HEK293 (cell line): ENCODE data around the gene ANO6.

Experiments
- CTCF ChIA-PET: fragments of 350-600 bp; formaldehyde crosslinking; extraction: SDS; loops from one replicate; lab custom pipeline; 2021; ENCODE audit warnings: antibody characterized with exemption; lab: Yijun Ruan, JAX
- POLR2A ChIA-PET: fragments of 300-600 bp; formaldehyde crosslinking; extraction: SDS; loops from one replicate; lab custom pipeline; 2020; ENCODE audit warnings: antibody characterized with exemption, inconsistent platforms; lab: Yijun Ruan, JAX
- H3K27ac ChIP-seq: fragments of 200-500 bp; sonication (Bioruptor generic); 2 replicates; pipeline ENCODE4 v1.5.1; 2014; ENCODE audit warnings: low read depth, low read length, control low read depth, inconsistent platforms; ENCODE audit errors: extremely low read depth
- H3K36me3 ChIP-seq, 2 experiments: fragments of 200-500 bp in 1 of 2; sonication (Bioruptor generic) in 1 of 2; 1 replicate in 1 of 2; 2 replicates in 1 of 2; pipeline ENCODE4 v1.5.1; 2014 to 2017; ENCODE audit warnings: inconsistent platforms in 2 of 2, low read length in 2 of 2; ENCODE audit not compliant: control insufficient read depth in 2 of 2, insufficient read depth in 1 of 2
- H3K4me1 ChIP-seq: fragments of 200-500 bp; sonication (Bioruptor generic); 2 replicates; pipeline ENCODE4 v1.5.1; 2014; ENCODE audit warnings: mild to moderate bottlenecking, low read length, inconsistent platforms; ENCODE audit not compliant: control insufficient read depth, insufficient read depth
- H3K4me3 ChIP-seq: 2 replicates; pipeline ENCODE4 v1.5.1; 2011; ENCODE audit warnings: low read depth, mild to moderate bottlenecking, control low read depth, low read length, moderate library complexity
- H3K9me3 ChIP-seq: fragments of 200-500 bp; sonication (Bioruptor generic); 2 replicates; pipeline ENCODE4 v1.5.1; 2014; ENCODE audit warnings: low read depth, low read length, inconsistent platforms; ENCODE audit not compliant: control insufficient read depth, insufficient read depth
- GLI4 ChIP-seq: fragments of 450-650 bp; formaldehyde crosslinking; IDR thresholded peaks from 2 replicates; pipeline ENCODE4 v1.5.1; 2016; ENCODE audit warnings: missing biosample characterization, missing genetic modification characterization
- KLF7 ChIP-seq: fragments of 450-650 bp; formaldehyde crosslinking; IDR thresholded peaks from 2 replicates; pipeline ENCODE4 v1.5.1; 2016; ENCODE audit warnings: missing biosample characterization, missing genetic modification characterization, borderline replicate concordance
- MZF1 ChIP-seq: fragments of 450-650 bp; formaldehyde crosslinking; IDR thresholded peaks from 2 replicates; pipeline ENCODE4 v1.5.1; 2017; ENCODE audit warnings: missing biosample characterization, missing genetic modification characterization, borderline replicate concordance
- RBAK ChIP-seq: fragments of 450-650 bp; formaldehyde crosslinking; IDR thresholded peaks from 2 replicates; pipeline ENCODE4 v1.5.1; 2016; ENCODE audit warnings: missing biosample characterization, missing genetic modification characterization
- ZBTB1 ChIP-seq: fragments of 450-650 bp; formaldehyde crosslinking; IDR thresholded peaks from 2 replicates; pipeline ENCODE4 v1.5.1; 2016; ENCODE audit warnings: missing biosample characterization, missing genetic modification characterization
- ZFHX2 ChIP-seq: fragments of 450-650 bp; formaldehyde crosslinking; conservative IDR thresholded peaks from 2 replicates; pipeline ENCODE4 v1.5.1; 2016; ENCODE audit warnings: missing biosample characterization, missing genetic modification characterization
- ZNF133 ChIP-seq: fragments of 450-650 bp; formaldehyde crosslinking; IDR thresholded peaks from 2 replicates; pipeline ENCODE4 v1.5.1; 2016; ENCODE audit warnings: missing biosample characterization, missing genetic modification characterization
- ZNF157 ChIP-seq: fragments of 450-650 bp; formaldehyde crosslinking; IDR thresholded peaks from 2 replicates; pipeline ENCODE4 v1.5.1; 2016; ENCODE audit warnings: missing biosample characterization, missing genetic modification characterization
- ZNF311 ChIP-seq: fragments of 450-650 bp; formaldehyde crosslinking; IDR thresholded peaks from 2 replicates; pipeline ENCODE4 v1.5.1; 2017; ENCODE audit warnings: missing biosample characterization, missing genetic modification characterization, borderline replicate concordance
- ZNF423 ChIP-seq: fragments of 450-650 bp; formaldehyde crosslinking; IDR thresholded peaks from 2 replicates; pipeline ENCODE4 v1.5.1; 2016; ENCODE audit warnings: missing biosample characterization, missing genetic modification characterization
- ZNF514 ChIP-seq: fragments of 450-650 bp; formaldehyde crosslinking; IDR thresholded peaks from 2 replicates; pipeline ENCODE4 v1.5.1; 2016; ENCODE audit warnings: missing biosample characterization, missing genetic modification characterization
- ZNF549 ChIP-seq: fragments of 450-650 bp; IDR thresholded peaks from 2 replicates; pipeline ENCODE4 v1.5.1; 2018; ENCODE audit warnings: missing biosample characterization, missing genetic modification characterization, mild to moderate bottlenecking, inconsistent platforms, moderate library complexity
- ZNF600 ChIP-seq: fragments of 450-650 bp; formaldehyde crosslinking; IDR thresholded peaks from 2 replicates; pipeline ENCODE4 v1.5.1; 2016; ENCODE audit warnings: missing biosample characterization, missing genetic modification characterization
- ZNF621 ChIP-seq: fragments of 450-650 bp; formaldehyde crosslinking; IDR thresholded peaks from 2 replicates; pipeline ENCODE4 v1.5.1; 2017; ENCODE audit warnings: missing biosample characterization, missing genetic modification characterization
- ZNF707 ChIP-seq: fragments of 450-650 bp; formaldehyde crosslinking; IDR thresholded peaks from 2 replicates; pipeline ENCODE4 v1.5.1; 2016; ENCODE audit warnings: missing biosample characterization, missing genetic modification characterization
- ZNF747 ChIP-seq: fragments of 450-650 bp; formaldehyde crosslinking; IDR thresholded peaks from 2 replicates; pipeline ENCODE4 v1.5.1; 2016; ENCODE audit warnings: missing biosample characterization, missing genetic modification characterization
- ZNF791 ChIP-seq: fragments of 450-650 bp; formaldehyde crosslinking; IDR thresholded peaks from 2 replicates; pipeline ENCODE4 v1.5.1; 2016; ENCODE audit warnings: missing biosample characterization, missing genetic modification characterization
- ZSCAN16 ChIP-seq: fragments of 450-650 bp; formaldehyde crosslinking; IDR thresholded peaks from 2 replicates; pipeline ENCODE4 v1.5.1; 2016; ENCODE audit warnings: missing biosample characterization, missing genetic modification characterization
- TF ChIP-seq, protein P1 (sequence below): fragments of 450-650 bp; formaldehyde crosslinking; IDR thresholded peaks from 2 replicates; pipeline ENCODE4 v1.5.1; 2016; ENCODE audit warnings: missing biosample characterization, missing genetic modification characterization, low read depth
- TF ChIP-seq, protein P2 (sequence below): fragments of 450-650 bp; formaldehyde crosslinking; optimal IDR thresholded peaks from 2 replicates; pipeline ENCODE3; 2016; ENCODE audit warnings: missing biosample characterization, mild to moderate bottlenecking, missing genetic modification characterization
- TF ChIP-seq, protein P3 (sequence below): fragments of 450-650 bp; formaldehyde crosslinking; IDR thresholded peaks from 2 replicates; pipeline ENCODE4 v1.5.1; 2016; ENCODE audit warnings: missing biosample characterization, missing genetic modification characterization

The ANO6 gene

DNA sequence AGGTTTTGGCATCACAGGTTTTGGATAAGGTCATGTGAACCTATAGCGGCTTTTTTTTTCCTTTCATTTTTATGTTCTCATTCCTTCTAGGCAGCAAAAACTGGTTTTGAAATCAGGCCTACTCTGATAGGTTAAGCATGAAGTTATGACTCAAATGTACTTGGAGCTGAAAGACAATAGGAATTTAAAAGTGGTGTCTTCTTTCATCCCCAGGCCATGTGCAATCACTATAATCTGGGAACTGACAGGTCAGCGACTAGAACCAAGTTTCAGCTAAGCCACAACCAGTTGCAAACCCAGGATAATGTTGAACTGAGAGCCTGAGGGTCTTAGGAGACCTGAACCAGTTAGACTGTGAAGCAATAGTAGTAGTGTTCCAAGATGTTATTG is 74.3 kb downstream of the ANO6 start (continued):
- TF ChIP-seq ZNF311 (tag by site-specific recombination), result no peak

DNA sequence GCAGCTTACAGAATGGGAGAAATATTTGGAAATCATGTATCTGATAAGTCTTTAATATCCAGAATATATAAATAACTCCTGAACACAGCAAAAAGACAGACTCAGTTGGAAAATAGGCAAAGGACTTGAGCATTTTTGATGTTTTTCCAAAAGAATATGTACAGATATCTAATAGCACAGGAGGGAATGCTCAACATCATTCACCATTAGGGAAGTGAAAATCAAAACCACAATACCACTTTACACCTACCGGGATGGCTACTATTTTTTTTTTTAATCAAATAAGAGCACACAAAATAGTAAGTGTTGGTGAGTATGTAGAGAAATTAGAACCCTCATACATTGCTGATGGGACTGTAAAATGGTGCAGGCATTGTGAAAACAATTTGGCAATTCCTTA is 75.6 kb downstream of the ANO6 start:
- peaks cover 5% of the 10 kb centered on the region for H3K4me1 ChIP-seq
- no peak overlapping the region for H3K27ac ChIP-seq
- no peaks in the 10 kb centered on the region for H3K9me3 ChIP-seq
- TF ChIP-seq, protein P1, sequence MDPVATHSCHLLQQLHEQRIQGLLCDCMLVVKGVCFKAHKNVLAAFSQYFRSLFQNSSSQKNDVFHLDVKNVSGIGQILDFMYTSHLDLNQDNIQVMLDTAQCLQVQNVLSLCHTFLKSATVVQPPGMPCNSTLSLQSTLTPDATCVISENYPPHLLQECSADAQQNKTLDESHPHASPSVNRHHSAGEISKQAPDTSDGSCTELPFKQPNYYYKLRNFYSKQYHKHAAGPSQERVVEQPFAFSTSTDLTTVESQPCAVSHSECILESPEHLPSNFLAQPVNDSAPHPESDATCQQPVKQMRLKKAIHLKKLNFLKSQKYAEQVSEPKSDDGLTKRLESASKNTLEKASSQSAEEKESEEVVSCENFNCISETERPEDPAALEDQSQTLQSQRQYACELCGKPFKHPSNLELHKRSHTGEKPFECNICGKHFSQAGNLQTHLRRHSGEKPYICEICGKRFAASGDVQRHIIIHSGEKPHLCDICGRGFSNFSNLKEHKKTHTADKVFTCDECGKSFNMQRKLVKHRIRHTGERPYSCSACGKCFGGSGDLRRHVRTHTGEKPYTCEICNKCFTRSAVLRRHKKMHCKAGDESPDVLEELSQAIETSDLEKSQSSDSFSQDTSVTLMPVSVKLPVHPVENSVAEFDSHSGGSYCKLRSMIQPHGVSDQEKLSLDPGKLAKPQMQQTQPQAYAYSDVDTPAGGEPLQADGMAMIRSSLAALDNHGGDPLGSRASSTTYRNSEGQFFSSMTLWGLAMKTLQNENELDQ, result no peak
- no peak for TF ChIP-seq KLF7 (tag by site-specific recombination)
- TF ChIP-seq RBAK (tag by site-specific recombination), result no peak
- TF ChIP-seq ZNF549 (tag by site-specific recombination), result no peak
- TF ChIP-seq ZBTB1 (tag by site-specific recombination), result no peak
- no peak for TF ChIP-seq ZNF707
- TF ChIP-seq, protein P2, sequence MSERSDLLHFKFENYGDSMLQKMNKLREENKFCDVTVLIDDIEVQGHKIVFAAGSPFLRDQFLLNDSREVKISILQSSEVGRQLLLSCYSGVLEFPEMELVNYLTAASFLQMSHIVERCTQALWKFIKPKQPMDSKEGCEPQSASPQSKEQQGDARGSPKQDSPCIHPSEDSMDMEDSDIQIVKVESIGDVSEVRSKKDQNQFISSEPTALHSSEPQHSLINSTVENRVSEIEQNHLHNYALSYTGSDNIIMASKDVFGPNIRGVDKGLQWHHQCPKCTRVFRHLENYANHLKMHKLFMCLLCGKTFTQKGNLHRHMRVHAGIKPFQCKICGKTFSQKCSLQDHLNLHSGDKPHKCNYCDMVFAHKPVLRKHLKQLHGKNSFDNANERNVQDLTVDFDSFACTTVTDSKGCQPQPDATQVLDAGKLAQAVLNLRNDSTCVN, result no peak
- no peak for TF ChIP-seq ZNF791 (tag by site-specific recombination)
- TF ChIP-seq ZFHX2 (tag by site-specific recombination), result no peak
- TF ChIP-seq ZNF514 (tag by site-specific recombination), result no peak
- no peak for TF ChIP-seq GLI4 (tag by site-specific recombination)
- TF ChIP-seq ZNF747, result no peak
- no peak for TF ChIP-seq ZNF133 (tag by site-specific recombination)
- TF ChIP-seq ZNF157 (tag by site-specific recombination), result no peak
- TF ChIP-seq ZSCAN16 (tag by site-specific recombination), result no peak
- no peak for TF ChIP-seq ZNF423 (tag by site-specific recombination)
- TF ChIP-seq, all 188 proteins: peak for 0
- Histone ChIP-seq H3K36me3 (no peaks in the 10 kb centered on the region), H3K4me3 (no peak overlapping the region)
- POLR2A ChIA-PET, result no interaction called here
- CTCF ChIA-PET, result no interaction called here

DNA sequence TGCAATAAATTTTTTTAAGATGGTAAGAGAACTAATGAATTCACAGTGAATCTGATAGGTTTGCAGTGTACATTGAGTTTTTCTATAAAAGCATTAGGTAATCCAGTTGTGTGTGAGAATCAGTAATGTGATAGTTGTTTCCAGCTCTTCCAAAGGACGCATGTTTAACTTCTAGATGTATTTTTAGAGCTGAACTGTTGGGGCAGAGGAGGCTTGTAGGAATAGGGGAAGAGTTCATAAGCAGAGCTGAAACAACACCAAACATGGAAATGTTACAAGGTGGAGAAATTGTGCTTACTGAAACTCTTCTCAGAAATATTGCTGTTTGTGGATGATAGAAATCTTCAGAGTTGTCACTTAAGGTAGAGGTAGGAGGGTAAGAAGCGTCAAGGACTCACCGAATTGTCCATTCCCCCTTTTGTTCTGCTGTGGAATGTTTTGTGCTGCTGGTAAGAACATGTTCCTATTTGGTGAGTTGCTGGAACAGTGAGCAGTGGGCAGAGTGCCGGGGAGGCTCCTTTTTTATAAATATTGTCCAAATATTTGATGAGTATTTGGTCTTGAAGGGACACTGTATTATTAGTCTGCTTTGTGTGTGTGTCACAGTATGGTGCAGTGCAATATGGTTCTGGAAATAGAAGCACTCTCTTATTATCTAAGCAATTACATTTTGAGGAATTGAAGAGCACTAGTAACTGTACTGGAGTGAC is 76.7 kb downstream of the ANO6 start:
- Histone ChIP-seq H3K27ac (no peak overlapping the region), H3K36me3 (no peaks in the 10 kb centered on the region), H3K4me3 (no peak overlapping the region), H3K4me1 (peaks cover 16% of the 10 kb centered on the region), H3K9me3 (no peaks in the 10 kb centered on the region)
- ChIA-PET CTCF (no interaction called here), POLR2A (no interaction called here)
- TF ChIP-seq MZF1 (tag by site-specific recombination), result 0 out of 2 replicates have a peak, but pooled peaks have one; percentile 9
- 0 out of 2 replicates have a peak, but pooled peaks have one; percentile 30 for TF ChIP-seq ZNF600
- TF ChIP-seq, protein P3, sequence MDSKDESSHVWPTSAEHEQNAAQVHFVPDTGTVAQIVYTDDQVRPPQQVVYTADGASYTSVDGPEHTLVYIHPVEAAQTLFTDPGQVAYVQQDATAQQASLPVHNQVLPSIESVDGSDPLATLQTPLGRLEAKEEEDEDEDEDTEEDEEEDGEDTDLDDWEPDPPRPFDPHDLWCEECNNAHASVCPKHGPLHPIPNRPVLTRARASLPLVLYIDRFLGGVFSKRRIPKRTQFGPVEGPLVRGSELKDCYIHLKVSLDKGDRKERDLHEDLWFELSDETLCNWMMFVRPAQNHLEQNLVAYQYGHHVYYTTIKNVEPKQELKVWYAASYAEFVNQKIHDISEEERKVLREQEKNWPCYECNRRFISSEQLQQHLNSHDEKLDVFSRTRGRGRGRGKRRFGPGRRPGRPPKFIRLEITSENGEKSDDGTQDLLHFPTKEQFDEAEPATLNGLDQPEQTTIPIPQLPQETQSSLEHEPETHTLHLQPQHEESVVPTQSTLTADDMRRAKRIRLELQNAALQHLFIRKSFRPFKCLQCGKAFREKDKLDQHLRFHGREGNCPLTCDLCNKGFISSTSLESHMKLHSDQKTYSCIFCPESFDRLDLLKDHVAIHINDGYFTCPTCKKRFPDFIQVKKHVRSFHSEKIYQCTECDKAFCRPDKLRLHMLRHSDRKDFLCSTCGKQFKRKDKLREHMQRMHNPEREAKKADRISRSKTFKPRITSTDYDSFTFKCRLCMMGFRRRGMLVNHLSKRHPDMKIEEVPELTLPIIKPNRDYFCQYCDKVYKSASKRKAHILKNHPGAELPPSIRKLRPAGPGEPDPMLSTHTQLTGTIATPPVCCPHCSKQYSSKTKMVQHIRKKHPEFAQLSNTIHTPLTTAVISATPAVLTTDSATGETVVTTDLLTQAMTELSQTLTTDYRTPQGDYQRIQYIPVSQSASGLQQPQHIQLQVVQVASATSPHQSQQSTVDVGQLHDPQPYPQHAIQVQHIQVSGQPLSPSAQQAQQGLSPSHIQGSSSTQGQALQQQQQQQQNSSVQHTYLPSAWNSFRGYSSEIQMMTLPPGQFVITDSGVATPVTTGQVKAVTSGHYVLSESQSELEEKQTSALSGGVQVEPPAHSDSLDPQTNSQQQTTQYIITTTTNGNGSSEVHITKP (tag by site-specific recombination), result peak; percentile 93
- TF ChIP-seq ZNF621 (tag by site-specific recombination), result no peak
